Skeletal muscle tissue (tissue), 4 donors: Measurements from ENCODE around the gene SIRPG. TPM values are rescaled to one million over a fixed set of nuclear protein-coding genes. Genes with fewer than 3 reads are reported as not detected.
"Not testable (repeated sequence)": the region's sequence is repeated elsewhere in the genome, so short reads cannot be mapped to it uniquely, and the experiment has no call there.

Experiments used
- H3K27ac ChIP-seq: one replicate; pipeline ENCODE4 v1.7.0; 2013; ENCODE audit warnings: mild to moderate bottlenecking, low read depth, low read length, inconsistent platforms
- H3K27me3 ChIP-seq, 3 donors: one replicate each; pipeline ENCODE4 v1.7.0; 2013; ENCODE audit warnings: low read length in 3 of 3; ENCODE audit not compliant: control insufficient read depth in 3 of 3, insufficient read depth in 3 of 3
- H3K36me3 ChIP-seq, 3 donors: one replicate each; pipeline ENCODE4 v1.7.0; 2013; ENCODE audit warnings: low read length in 3 of 3; ENCODE audit not compliant: control insufficient read depth in 3 of 3, insufficient read depth in 3 of 3
- H3K4me1 ChIP-seq, 3 donors: one replicate each; pipeline ENCODE4 v1.7.0; 2013; ENCODE audit warnings: low read length in 3 of 3, mild to moderate bottlenecking in 3 of 3; ENCODE audit not compliant: control insufficient read depth in 3 of 3, insufficient read depth in 3 of 3
- H3K4me3 ChIP-seq, 3 donors: one replicate each; pipeline ENCODE4 v1.7.0; 2013; ENCODE audit warnings: low read length in 3 of 3
- H3K9ac ChIP-seq, 3 donors: one replicate each; pipeline ENCODE4 v1.7.0; 2013; ENCODE audit warnings: low read length in 3 of 3, mild to moderate bottlenecking in 3 of 3, moderate library complexity in 2 of 3, low read depth in 1 of 3
- H3K9me3 ChIP-seq, 3 donors: one replicate each; pipeline ENCODE4 v1.7.0; 2013; ENCODE audit warnings: low read length in 3 of 3; ENCODE audit not compliant: control insufficient read depth in 3 of 3
- total RNA-seq: library from RNA; depleted of rRNA; stranded (reverse); fragments of >200 nt; gene quantifications from one replicate; pipeline ENCODE4 v1.2.3, GENCODE V29; 2014
- donor health status: Osteomylitis.

Gene SIRPG
- total RNA-seq, 1 donor from 2014 or later: under 0.01 TPM

DNA sequence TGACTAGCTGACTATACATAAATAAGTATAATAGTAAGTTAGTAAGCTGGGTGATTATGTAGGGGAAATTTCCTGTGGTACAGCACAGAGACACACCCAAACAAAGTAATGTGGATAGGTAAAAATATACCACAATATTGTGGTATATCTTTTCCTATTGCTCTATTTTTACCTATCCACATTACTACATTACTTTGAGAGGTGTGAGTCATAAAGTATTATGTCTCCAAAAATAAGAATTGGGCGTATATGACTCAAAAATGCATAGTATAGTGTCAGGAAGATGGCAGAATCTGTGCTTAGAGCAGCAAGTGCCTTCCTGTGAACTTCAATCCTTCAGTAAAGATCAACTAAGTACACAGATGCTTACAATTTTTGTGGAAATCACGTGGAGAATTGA is 2.7 kb upstream of the SIRPG start:
- H3K36me3 ChIP-seq: no peaks in the 10 kb centered on the region
- no peak overlapping the region for H3K4me3 ChIP-seq
- no peak overlapping the region for H3K9ac ChIP-seq
- no peaks in the 10 kb centered on the region for H3K4me1 ChIP-seq
- H3K9me3 ChIP-seq: no peaks in the 10 kb centered on the region
- no peak overlapping the region for H3K27ac ChIP-seq
- peaks cover 0 to 3% (median 0%) of the 10 kb centered on the region in 3 donors for H3K27me3 ChIP-seq

DNA sequence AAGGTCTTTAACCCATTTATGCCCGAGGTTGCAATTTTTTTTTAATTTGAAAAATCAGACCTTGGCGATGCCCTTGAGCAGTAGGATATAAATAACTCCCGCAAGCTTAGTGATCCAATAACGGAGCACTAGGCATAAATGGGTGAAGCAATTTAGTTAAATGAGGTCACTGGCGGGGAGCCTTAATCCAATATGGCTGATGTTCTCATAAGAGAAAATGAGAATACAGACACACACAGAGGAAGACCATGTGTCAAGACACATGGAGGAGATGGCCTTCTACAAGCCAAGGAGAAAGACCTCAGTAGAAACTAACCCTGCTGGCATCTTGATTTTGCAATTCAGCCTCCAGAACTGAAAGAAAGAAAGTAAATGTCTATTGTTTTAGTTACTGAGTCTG is 735 bp downstream of the SIRPG start:
- Histone ChIP-seq H3K4me3 (no peak overlapping the region), H3K36me3 (no peaks in the 10 kb centered on the region), H3K9ac (no peak overlapping the region), H3K9me3 (no peaks in the 10 kb centered on the region), H3K27ac (no peak overlapping the region), H3K4me1 (no peaks in the 10 kb centered on the region), H3K27me3 (peaks cover 0 to 3% (median 0%) of the 10 kb centered on the region in 3 donors)

DNA sequence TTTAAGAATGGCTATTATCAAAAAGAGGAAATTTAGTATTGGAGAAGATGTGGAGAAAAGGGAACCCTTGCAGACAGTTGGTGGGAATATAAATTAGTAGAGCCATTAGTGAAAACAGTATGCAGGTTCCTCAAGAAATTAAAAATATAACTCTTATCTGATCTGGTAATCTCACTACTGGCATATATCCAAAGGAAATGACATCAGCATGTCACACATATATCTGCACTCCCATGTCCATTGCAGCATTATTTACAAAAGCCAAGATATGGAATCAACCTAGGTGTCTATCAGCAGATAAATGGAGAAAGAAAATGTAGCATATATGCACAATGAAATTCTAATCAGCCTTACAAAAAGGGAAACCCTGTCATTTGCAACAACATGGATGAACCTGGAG is 2.6 kb downstream of the SIRPG start:
- Histone ChIP-seq H3K27me3 (peaks cover 0 to 3% (median 0%) of the 10 kb centered on the region in 3 donors), H3K27ac (no peak overlapping the region), H3K9me3 (no peaks in the 10 kb centered on the region), H3K36me3 (no peaks in the 10 kb centered on the region), H3K4me3 (no peak overlapping the region), H3K4me1 (no peaks in the 10 kb centered on the region), H3K9ac (no peak overlapping the region)

DNA sequence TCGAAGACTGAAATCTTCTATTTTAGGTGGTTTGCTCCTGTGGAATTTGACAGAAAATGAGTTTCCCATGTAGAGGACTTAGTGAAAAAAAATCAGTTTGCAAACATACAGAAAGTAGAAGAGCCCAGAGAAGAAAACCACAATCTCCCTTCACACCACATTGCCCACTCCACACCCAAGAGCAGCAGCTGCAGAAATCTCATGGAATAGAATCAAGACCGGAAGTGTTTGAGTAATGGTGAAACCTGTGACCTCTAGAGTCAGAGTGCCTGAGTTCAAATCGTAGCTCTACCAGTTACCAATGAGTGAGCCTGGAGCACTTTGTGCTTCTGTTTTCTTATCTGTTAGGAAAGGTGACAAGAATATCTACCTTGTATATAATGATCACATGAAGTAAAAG is 4.6 kb downstream of the SIRPG start:
- Histone ChIP-seq H3K9ac (no peak overlapping the region), H3K4me3 (no peak overlapping the region), H3K36me3 (no peaks in the 10 kb centered on the region), H3K4me1 (no peaks in the 10 kb centered on the region), H3K9me3 (no peaks in the 10 kb centered on the region), H3K27ac (no peak overlapping the region), H3K27me3 (no peaks in the 10 kb centered on the region)

DNA sequence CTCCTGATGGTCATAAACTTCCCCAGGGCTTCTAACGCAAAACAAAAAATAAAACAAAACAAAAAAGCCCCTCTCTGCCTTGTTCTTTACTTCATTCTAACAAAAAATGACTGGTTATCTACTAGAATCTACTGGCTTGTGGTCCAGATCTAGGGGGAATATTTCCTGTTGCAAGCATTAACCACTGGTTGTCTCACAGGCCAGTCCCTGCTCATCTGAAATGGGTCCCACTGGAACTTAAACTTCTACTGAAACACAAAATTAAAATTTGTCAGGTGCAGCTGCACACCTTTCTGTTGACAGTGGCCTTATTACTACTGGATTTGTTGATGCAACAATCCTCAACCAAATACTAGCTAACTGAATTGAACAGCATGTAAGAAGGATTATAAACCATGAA is 5.5 kb downstream of the SIRPG start:
- H3K9ac ChIP-seq: no peak overlapping the region
- H3K9me3 ChIP-seq: no peaks in the 10 kb centered on the region
- H3K27me3 ChIP-seq: no peaks in the 10 kb centered on the region
- H3K4me3 ChIP-seq: no peak overlapping the region
- no peaks in the 10 kb centered on the region for H3K4me1 ChIP-seq
- H3K27ac ChIP-seq: no peak overlapping the region
- H3K36me3 ChIP-seq: no peaks in the 10 kb centered on the region

DNA sequence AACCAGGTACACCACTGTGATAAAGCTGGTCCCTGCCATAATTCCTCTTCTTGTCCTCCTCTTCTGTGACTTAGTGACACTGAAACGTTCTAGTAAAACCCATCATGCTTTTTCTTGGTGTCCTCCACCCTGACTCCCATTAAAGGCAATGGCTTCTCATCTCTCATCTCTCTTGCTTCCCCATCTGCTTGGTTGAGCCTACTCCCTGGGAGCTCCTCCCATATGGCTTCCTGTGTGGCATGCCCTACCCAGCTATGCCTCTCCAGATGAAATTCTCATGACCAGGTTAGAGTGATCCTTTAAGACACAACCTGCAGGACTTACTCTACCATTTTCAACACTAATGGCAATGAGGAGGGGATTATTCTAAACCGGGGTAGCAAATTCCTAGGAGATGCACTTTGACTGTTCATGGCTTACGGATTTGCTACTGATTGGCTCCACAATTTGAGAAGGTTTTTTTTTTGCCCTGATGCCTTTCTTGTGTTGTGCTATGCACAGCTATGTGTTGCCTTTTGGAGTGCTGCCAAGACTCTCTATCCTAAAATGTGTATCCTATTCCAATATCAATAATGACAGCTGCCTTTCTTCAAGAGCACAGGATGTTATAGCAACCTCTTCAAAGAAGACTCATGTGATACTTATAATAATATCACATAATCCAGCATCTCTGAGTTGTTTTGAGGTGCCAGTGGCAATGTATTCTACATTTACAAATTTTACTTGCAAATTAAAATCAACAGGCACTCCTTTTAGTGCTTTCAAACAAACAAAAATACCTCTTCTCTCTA is 6.1 kb downstream of the SIRPG start:
- no peaks in the 10 kb centered on the region for H3K27me3 ChIP-seq
- H3K4me3 ChIP-seq: no peak overlapping the region
- H3K9ac ChIP-seq: no peak overlapping the region
- no peaks in the 10 kb centered on the region for H3K9me3 ChIP-seq
- no peak overlapping the region for H3K27ac ChIP-seq
- H3K36me3 ChIP-seq: no peaks in the 10 kb centered on the region
- no peaks in the 10 kb centered on the region for H3K4me1 ChIP-seq

- no peaks in the 10 kb centered on the region for H3K27me3 ChIP-seq
- no peaks in the 10 kb centered on the region for H3K9me3 ChIP-seq
- no peaks in the 10 kb centered on the region for H3K36me3 ChIP-seq
- no peak overlapping the region for H3K27ac ChIP-seq
- H3K9ac ChIP-seq: no peak overlapping the region
- no peak overlapping the region for H3K4me3 ChIP-seq
- H3K4me1 ChIP-seq: no peaks in the 10 kb centered on the region
These were observed 9.5 kb downstream of the SIRPG start for GRCh38 chr20:1648101-1648500.

DNA sequence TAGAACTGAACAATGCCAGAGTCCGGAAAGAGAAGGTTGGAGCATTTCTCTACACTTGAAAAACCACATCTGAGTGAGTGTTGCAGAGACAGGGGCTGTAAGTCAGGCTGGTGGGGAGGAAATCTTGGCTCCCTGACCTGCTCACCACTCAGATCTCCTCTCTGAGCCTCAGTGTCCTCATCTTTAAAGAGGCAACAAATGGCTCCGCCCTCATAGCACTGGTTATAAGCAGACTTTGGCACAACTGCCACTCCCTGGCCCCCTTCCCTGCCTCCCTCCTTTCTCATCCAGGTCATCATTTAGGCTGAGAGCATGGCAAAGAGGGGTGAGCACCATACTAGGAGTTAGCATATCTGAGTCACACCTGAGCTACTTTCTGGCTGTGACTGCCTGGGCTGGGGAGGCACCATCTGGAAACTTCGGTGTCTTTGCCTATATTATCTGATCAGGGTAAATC is 10.6 kb downstream of the SIRPG start:
- Histone ChIP-seq H3K4me1 (no peaks in the 10 kb centered on the region), H3K27ac (no peak overlapping the region), H3K4me3 (no peak overlapping the region), H3K9me3 (no peaks in the 10 kb centered on the region), H3K36me3 (no peaks in the 10 kb centered on the region), H3K9ac (no peak overlapping the region), H3K27me3 (no peaks in the 10 kb centered on the region)

- no peaks in the 10 kb centered on the region for H3K36me3 ChIP-seq
- H3K9me3 ChIP-seq: no peaks in the 10 kb centered on the region
- H3K4me3 ChIP-seq: no peak overlapping the region
- no peaks in the 10 kb centered on the region for H3K27me3 ChIP-seq
- no peak overlapping the region for H3K9ac ChIP-seq
- no peak overlapping the region for H3K27ac ChIP-seq
- no peaks in the 10 kb centered on the region for H3K4me1 ChIP-seq
These were observed 13.2 kb downstream of the SIRPG start for GRCh38 chr20:1644101-1644962.

GRCh38 chr20:1638643-1639042 is 18.9 kb downstream of the SIRPG start:
- H3K9ac ChIP-seq, H3K4me3 ChIP-seq, H3K36me3 ChIP-seq, H3K9me3 ChIP-seq, H3K27me3 ChIP-seq, H3K4me1 ChIP-seq, H3K27ac ChIP-seq: not testable (repeated sequence)
